Measurements from ENCODE around the gene ADAMTS15.

ADAMTS15 gene

GRCh38 chr11:130413405-130414106, 34.9 kb upstream of the ADAMTS15 start:
- Histone ChIP-seq H3K4me3 (ENCODE audit: severe bottlenecking) (no peak overlapping the region), H3K27me3 (ENCODE audit: insufficient read depth, poor library complexity, severe bottlenecking) (no peaks in the 10 kb centered on the region), H3K27ac (ENCODE audit: poor library complexity, severe bottlenecking) (peak overlapping the region; percentile 31), H3K4me1 (ENCODE audit: insufficient read depth, poor library complexity, severe bottlenecking) (peaks cover 7% of the 10 kb centered on the region), H3K9me3 (ENCODE audit: severe bottlenecking) (no peaks in the 10 kb centered on the region), H3K36me3 (ENCODE audit: low read depth) (no peaks in the 10 kb centered on the region)
- ATAC-seq (ENCODE audit: low read depth): peak; percentile 98
- DNase-seq (ENCODE audit: low spot score): no peak
- TF ChIP-seq CTCF (IDR thresholded peaks at IDR 0.05; ENCODE audit: poor library complexity, severe bottlenecking): no peak

GRCh38 chr11:130414107-130415080, 34.1 kb upstream of the ADAMTS15 start:
- TF ChIP-seq CTCF (IDR thresholded peaks at IDR 0.05; ENCODE audit: poor library complexity, severe bottlenecking): no peak
- Histone ChIP-seq H3K36me3 (ENCODE audit: low read depth) (no peaks in the 10 kb centered on the region), H3K27ac (ENCODE audit: poor library complexity, severe bottlenecking) (peak overlapping the region; percentile 31), H3K9me3 (ENCODE audit: severe bottlenecking) (no peaks in the 10 kb centered on the region), H3K27me3 (ENCODE audit: insufficient read depth, poor library complexity, severe bottlenecking) (no peaks in the 10 kb centered on the region), H3K4me3 (ENCODE audit: severe bottlenecking) (no peak overlapping the region), H3K4me1 (ENCODE audit: insufficient read depth, poor library complexity, severe bottlenecking) (peaks cover 7% of the 10 kb centered on the region)
- DNase-seq (ENCODE audit: low spot score) (no peak), ATAC-seq (ENCODE audit: low read depth) (no peak)

- Histone ChIP-seq H3K9me3 (ENCODE audit: severe bottlenecking) (no peaks in the 10 kb centered on the region), H3K4me1 (ENCODE audit: insufficient read depth, poor library complexity, severe bottlenecking) (peaks cover 7% of the 10 kb centered on the region), H3K27ac (ENCODE audit: poor library complexity, severe bottlenecking) (no peak overlapping the region), H3K4me3 (ENCODE audit: severe bottlenecking) (no peak overlapping the region), H3K27me3 (ENCODE audit: insufficient read depth, poor library complexity, severe bottlenecking) (no peaks in the 10 kb centered on the region), H3K36me3 (ENCODE audit: low read depth) (no peaks in the 10 kb centered on the region)
- TF ChIP-seq CTCF (IDR thresholded peaks at IDR 0.05; ENCODE audit: poor library complexity, severe bottlenecking): no peak
- no peak for DNase-seq (ENCODE audit: low spot score)
- no peak for ATAC-seq (ENCODE audit: low read depth)
Observed at GRCh38 chr11:130415731-130416529, 32.5 kb upstream of the ADAMTS15 start.

GRCh38 chr11:130416530-130416882, 31.9 kb upstream of the ADAMTS15 start:
- Histone ChIP-seq H3K36me3 (ENCODE audit: low read depth) (no peaks in the 10 kb centered on the region), H3K4me3 (ENCODE audit: severe bottlenecking) (no peak overlapping the region), H3K4me1 (ENCODE audit: insufficient read depth, poor library complexity, severe bottlenecking) (peaks cover 7% of the 10 kb centered on the region), H3K9me3 (ENCODE audit: severe bottlenecking) (no peaks in the 10 kb centered on the region), H3K27me3 (ENCODE audit: insufficient read depth, poor library complexity, severe bottlenecking) (no peaks in the 10 kb centered on the region), H3K27ac (ENCODE audit: poor library complexity, severe bottlenecking) (no peak overlapping the region)
- ATAC-seq (ENCODE audit: low read depth) (no peak), DNase-seq (ENCODE audit: low spot score) (no peak)
- TF ChIP-seq CTCF (IDR thresholded peaks at IDR 0.05; ENCODE audit: poor library complexity, severe bottlenecking): no peak

Measured in RWPE2 (cell line).